GM12892 (cell line): ENCODE data around the gene HOXA7.

Experiments used
- POLR2A ChIP-seq: IDR thresholded peaks from 2 replicates; pipeline ENCODE4 v1.6.1; 2011; ENCODE audit warnings: low read depth, low read length, control low read depth
- POLR2AphosphoS5 ChIP-seq: IDR thresholded peaks from 2 replicates; pipeline ENCODE4 v1.6.1; 2011; ENCODE audit warnings: low read depth, low read length, control low read depth
- TAF1 ChIP-seq: IDR thresholded peaks from 2 replicates; pipeline ENCODE4 v1.6.1; 2011; ENCODE audit warnings: low read depth, mild to moderate bottlenecking, control low read depth, low read length, borderline replicate concordance

GRCh38 chr7:27163288-27164044 is 7.0 kb upstream of the HOXA7 start:
- TF ChIP-seq POLR2AphosphoS5: no peak
- no peak for TF ChIP-seq TAF1
- no peak for TF ChIP-seq POLR2A
